ENCODE measurements around the gene PTH1R.

Gene PTH1R

GRCh38 chr3:46850468-46850779 lies 27.1 kb upstream of the PTH1R start:
- DNase-seq, result no peak

GRCh38 chr3:46851364-46852333 lies 25.9 kb upstream of the PTH1R start:
- no peak for DNase-seq

- DNase-seq, result no peak
Measured at GRCh38 chr3:46852334-46852720, 25.2 kb upstream of the PTH1R start.

- DNase-seq, result no peak
Measured at GRCh38 chr3:46852839-46853355, 24.6 kb upstream of the PTH1R start.

- DNase-seq, result no peak
Measured at GRCh38 chr3:46853441-46854415, 23.8 kb upstream of the PTH1R start.

GRCh38 chr3:46854555-46854991 lies 22.9 kb upstream of the PTH1R start:
- no peak for DNase-seq

- no peak for DNase-seq
Measured at GRCh38 chr3:46856576-46857471, 20.7 kb upstream of the PTH1R start.

- DNase-seq, result no peak
Measured at GRCh38 chr3:46857485-46858341, 19.8 kb upstream of the PTH1R start.

GRCh38 chr3:46858456-46858855 lies 19.1 kb upstream of the PTH1R start:
- no peak for DNase-seq

GRCh38 chr3:46859001-46859710 lies 18.4 kb upstream of the PTH1R start:
- DNase-seq, result no peak

GRCh38 chr3:46860017-46860809 lies 17.3 kb upstream of the PTH1R start:
- no peak for DNase-seq

- DNase-seq, result no peak
Measured at GRCh38 chr3:46860810-46861604, 16.5 kb upstream of the PTH1R start.

GRCh38 chr3:46861605-46862368 lies 15.7 kb upstream of the PTH1R start:
- DNase-seq, result no peak

GRCh38 chr3:46862369-46863025 lies 15.0 kb upstream of the PTH1R start:
- no peak for DNase-seq

- DNase-seq, result no peak
Measured at GRCh38 chr3:46863261-46863782, 14.2 kb upstream of the PTH1R start, which contains the start of gene MYL3. MYL3 (minus strand) TSS chr3:46863444; CDS start chr3:46863390, 54 bp downstream.

- no peak for DNase-seq
Measured at GRCh38 chr3:46864061-46864881, 13.2 kb upstream of the PTH1R start.
